HG03342 (cell line): ENCODE measurements around the gene KLHL10.
"Not testable (repeated sequence)": the region's sequence is repeated elsewhere in the genome, so short reads cannot be mapped to it uniquely, and the experiment has no call there.

ENCODE experiments used
- ATAC-seq: cut with Tn5 transposase; IDR thresholded peaks from one replicate; pipeline ENCODE4 v1.9.1; 2021; ENCODE audit warnings: mild to moderate bottlenecking, moderate library complexity; ENCODE audit not compliant: unreplicated experiment

Gene KLHL10

DNA sequence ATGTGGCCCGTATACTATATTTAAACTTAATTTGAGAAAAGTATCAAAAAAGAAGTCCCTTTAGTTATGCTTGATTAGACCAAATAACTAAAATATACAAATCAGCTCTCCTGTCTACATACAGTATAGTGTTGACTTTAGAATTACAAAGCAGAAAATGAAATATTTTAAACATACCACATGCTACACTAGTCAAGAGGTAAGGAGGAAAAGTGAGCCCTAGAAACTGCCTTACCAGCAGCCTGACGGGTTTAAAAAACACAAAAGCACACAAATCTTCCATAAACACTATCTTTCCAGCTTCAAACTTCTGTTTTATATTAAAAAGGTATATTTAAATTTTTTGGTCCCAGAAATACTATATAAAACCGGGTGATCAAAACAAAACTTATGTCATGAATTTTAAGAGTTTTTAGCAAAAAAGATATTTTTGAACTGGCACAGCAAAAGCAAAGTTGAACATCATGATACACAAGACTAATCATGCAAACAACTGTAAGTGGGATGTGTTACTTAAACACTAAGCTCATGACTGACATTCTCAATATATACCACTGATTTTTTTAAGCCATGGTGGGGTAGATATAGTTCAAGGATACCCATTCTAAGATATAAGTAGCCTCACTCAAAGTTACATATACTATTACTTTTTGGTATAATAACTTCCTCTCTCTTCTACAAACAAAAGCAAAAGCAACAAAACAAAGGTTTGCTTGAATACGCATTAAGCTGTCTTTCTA, 11.8 kb downstream of the KLHL10 start:
- no peak for ATAC-seq

DNA sequence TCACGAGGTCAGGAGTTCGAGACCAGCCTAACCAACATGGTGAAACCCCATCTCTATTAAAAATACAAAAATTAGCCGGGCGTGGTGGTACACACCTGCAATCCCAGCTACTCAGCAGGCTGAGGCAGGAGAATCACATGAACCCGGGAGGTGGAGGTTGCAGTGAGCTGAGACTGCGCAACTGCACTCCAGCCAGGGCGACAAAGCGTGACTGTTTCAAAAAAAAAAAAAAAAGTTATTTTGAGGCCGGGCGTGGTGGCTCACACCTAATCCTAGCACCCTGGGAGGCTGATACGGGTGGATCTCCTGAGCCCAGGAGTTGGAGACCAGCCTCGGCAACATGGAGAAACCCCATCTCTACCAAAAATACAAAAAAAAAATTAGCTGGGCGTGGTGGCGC, 13.8 kb downstream of the KLHL10 start:
- not testable (repeated sequence) for ATAC-seq

DNA sequence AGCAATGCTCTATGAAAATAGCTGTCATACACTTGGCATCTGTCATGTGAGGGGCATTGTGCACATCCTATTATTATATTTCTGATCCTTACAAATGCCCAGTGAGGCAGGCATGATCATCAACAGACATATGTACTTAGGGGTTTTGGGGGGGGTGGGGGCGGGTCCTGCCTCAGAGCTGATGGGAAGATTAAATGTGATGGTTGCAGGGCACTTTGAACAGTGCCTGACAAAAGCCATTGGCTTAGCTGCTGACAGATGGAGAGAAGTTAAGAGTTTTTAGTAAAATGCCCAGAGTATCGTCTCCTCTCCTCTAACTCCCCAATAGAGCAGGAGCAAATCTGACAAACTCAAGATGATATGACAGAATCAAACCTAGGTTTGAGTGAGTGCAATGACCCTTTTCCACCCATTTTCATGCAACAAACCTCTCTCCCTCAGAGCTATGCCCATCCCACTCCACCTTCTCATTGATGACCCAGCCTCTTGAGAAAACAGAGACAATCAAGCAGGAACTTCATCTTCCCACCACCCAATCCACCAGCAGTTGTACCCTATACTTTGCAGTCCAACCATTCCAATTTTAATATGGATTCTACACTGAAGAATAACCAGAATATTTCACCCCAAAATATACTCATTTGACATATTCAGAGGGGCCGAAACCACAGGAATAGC, 22.8 kb downstream of the KLHL10 start:
- ATAC-seq, result no peak

- no peak for ATAC-seq
Observed at GRCh38 chr17:41863074-41863848, 25.6 kb downstream of the KLHL10 start.

DNA sequence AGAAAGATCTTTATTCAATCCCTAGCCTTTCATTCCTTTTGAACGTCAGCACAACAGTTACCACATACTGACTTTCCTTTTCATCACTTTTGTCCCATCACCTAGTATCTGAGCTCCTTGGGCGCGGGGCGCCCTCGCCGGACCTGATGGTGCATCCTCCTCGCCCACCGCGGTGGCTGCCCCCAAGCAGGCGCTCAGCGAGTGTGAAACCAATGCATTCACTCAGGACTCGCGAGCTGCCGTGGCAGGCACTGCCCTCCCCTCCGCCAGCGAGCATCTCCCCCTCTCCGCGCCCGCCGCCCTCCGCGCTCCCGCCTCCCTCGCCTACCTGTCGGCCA, 26.8 kb downstream of the KLHL10 start:
- ATAC-seq, result no peak

DNA sequence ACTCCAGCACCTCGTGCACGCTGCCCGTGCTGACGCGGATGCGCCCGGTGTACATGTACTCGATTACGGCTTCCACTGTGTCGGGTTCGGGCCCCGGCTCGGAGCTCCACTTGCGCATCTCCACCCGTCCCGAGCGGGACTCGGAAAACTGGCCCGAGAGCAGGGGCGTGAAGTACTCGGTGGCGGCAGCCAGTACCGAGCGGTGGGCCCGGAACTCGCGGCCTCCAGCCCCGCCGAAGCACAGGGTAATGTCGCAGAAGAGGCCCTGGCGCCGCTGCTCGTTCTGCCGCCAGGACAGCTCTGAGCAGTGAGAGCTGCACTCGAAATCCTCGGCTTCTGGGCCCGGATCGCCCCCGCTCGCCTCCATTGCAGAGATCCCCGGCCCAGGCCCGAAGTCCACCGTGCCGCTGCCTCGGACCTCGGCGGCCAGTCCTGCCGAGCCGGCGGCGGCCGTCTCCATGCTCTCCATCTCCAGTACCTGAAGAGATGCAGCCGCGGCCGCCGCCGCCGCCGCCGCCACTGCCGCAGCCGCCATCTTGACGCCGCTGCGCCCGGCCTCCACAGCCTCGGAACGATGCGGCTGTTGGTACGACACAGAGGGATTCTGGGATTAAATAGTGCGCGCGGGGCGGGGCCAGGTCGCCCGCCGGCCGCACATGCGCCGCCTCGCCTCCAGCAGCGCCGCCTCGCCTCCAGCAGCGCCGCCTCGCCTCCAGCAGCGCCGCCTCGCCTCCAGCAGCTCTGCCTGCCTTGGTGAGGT, 27.4 kb downstream of the KLHL10 start, which contains the start of gene KLHL11:
Gene KLHL11 (minus strand): TSS at position 588 of the 760 bp plus-strand sequence. CDS start 53 bp downstream, at position 535.
- ATAC-seq, result peak; percentile 84

- ATAC-seq, result no peak
Observed at GRCh38 chr17:41865596-41865893, 27.9 kb downstream of the KLHL10 start.

- no peak for ATAC-seq
Observed at GRCh38 chr17:41868568-41868967, 30.9 kb downstream of the KLHL10 start.

GRCh38 chr17:41869426-41869825, 31.8 kb downstream of the KLHL10 start:
- ATAC-seq, result no peak

GRCh38 chr17:41870097-41870496, 32.5 kb downstream of the KLHL10 start:
- ATAC-seq, result no peak

DNA sequence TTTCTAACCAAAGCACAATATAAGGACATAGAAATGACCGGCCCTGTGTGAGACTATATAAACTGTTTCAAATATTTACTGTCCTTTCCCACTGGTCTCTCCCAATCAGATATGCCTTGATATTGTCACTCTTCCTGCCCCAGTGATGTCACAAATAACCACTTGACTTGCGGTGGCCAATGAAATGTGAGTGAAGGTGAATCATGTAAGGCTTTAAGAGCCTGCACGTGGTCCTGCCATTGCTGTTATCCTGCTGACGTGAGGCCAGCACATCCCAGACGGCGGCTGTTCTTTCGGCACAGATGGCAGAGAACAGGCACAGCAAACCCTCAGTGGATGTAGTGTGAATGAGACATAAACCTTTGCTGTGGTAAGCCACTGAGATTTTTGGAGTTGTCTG, 33.0 kb downstream of the KLHL10 start:
- ATAC-seq, result no peak

DNA sequence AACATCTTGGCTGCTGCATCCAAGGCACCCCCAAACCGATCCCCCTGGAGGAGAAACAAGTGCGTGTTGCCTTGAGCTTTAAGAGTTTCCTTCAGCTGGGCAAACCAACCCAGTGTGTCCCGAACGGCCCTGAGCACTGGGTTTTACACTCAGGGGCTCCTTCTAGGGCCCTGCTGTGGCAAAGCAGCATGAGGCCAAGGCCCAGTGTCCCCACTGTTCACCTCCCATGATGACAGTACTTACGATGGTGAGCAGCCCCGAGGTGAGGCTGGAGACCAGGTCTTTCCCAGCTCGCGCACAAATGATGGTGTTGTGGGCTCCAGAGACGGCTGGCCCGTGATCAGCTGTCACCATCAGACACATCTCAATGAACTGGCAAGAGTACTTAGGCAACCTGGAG, 34.2 kb downstream of the KLHL10 start:
- ATAC-seq, result no peak

GRCh38 chr17:41873559-41874292, 36.1 kb downstream of the KLHL10 start:
- ATAC-seq, result no peak

- not testable (repeated sequence) for ATAC-seq
Observed at GRCh38 chr17:41874293-41874670, 36.7 kb downstream of the KLHL10 start.

GRCh38 chr17:41880130-41880529, 42.5 kb downstream of the KLHL10 start:
- ATAC-seq, result no peak

- no peak for ATAC-seq
Observed at GRCh38 chr17:41882756-41883155, 45.1 kb downstream of the KLHL10 start.

- ATAC-seq, result no peak
Observed at GRCh38 chr17:41885733-41886132, 48.1 kb downstream of the KLHL10 start.

GRCh38 chr17:41888332-41888965, 50.8 kb downstream of the KLHL10 start:
- no peak for ATAC-seq

DNA sequence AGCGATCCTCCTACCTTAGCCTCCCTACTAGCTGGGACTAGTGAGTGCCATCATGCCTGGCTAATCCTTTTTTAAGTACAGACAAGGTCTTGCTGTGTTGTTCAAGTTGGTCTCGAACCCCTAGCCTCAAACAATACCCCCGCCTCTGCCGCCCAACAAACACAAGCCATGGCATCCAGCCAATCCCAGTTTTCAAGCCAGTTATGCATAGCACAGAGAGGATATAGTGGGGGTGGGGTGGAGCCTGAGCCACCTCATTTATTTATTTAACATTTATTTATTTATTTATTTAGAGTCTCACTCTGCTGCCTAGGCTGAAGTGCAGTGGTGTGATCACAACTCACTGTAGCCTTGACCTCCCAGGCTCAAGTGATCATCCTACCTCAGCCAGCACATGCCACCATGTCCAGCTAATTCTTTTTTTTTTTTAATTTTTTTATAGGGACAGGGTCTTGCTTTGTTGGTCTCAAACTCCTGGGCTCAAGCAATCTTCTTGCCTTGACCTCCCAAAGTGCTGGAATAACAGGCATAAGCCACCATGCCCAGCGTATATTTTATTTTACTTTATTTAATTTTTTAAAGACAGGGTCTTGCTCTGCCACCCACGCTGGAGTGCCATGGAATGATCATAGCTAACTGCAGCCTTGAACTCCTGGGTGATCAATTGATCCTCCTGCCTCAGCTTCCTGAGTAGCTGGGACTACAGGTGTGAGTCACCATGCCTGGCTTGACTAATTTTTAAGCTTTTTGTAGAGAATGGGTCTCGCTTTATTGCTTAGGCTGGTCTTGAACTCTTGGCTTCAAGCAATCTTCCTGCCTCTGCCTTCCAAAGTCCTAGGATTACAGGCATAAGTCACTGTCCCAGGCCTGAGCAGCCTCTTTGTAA, 53.8 kb downstream of the KLHL10 start:
- ATAC-seq, result no peak
